HT1080 (cell line): Measurements from ENCODE around the gene ARGLU1. TPM values are rescaled to one million over a fixed set of nuclear protein-coding genes. Genes with fewer than 3 reads are reported as not detected.
A peak's percentile ranks its signal among the peaks of the same experiment; 100 is the strongest.

Experiments
- DNase-seq: peaks from one replicate; pipeline ENCODE4 v3.0.0-alpha.2; 2015; ENCODE audit warnings: low read depth
- total RNA-seq: library from RNA; depleted of rRNA; stranded (reverse); fragments of >200 nt; shearing (Covaris generic); gene quantifications from 2 replicates; pipeline ENCODE4 v1.2.3, GENCODE V29; 2014

The ARGLU1 gene
- total RNA-seq, 1 experiment from 2014 or later, result 35.7 TPM

DNA sequence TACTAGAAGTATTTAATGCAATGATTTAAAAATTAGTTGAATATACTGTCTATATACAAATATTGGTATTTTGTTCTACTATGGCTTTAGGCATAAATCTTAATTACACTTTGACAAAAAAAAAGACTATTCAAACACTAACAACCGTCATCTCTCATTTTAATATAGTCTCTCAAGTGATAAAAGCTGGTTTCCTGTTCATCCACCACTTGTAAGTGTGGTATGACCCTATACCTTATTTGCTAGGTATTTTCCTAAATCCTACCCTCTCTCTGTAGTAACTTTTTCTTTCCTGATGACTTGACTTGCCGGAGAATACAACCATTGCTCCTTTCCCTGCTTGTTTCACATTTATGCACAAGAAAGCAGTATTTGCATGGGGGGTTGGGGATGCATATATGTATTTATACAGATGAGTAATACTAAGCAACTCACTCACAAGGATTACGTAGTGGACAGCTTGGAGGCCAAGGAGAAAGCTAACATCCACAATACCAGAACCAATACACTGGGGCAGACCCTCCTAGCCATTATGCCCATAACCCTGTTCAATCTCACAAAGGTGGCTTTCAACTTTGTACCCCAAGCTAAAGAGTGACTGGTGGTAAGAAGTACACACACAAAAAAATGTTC is 19.8 kb downstream of the ARGLU1 start:
- DNase-seq, result no peak

DNA sequence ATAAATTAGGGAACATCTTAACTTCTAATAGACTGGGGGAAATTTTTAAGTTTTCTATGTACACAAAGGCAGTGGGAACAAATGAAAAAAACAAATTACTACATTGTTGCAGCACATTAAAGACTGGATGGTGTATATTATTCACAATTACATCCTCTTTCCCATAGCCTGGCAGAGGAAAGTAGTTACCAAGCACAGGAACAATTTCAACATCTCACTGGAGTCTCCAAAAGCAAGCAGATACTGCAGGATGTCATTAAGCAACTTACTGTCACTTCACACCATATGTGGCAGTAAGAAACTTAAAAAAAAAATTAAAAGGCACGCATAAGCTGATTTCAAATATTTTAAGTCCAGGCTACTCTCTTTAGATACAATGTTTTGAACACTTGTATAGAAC is 26.1 kb downstream of the ARGLU1 start:
- DNase-seq, result no peak

GRCh38 chr13:106540613-106541012 is 27.3 kb downstream of the ARGLU1 start:
- DNase-seq, result no peak

DNA sequence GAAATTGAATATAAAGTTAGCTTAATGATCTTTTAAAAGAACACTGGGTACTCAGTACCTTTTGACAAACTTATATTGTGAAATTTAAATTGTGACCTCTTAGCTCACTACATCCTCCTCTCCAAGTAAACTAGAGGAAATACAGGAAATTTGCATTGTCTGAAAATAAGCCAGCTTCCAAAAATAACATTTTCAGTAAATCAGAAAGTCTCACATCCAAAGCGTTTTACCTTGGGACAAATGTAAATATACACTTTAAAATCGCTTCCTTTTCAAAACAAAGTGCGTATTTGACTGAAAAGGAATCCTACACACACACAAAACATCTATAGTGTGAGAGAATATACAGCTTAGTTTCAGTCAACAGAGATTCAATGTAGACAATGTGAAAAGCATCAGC is 30.4 kb downstream of the ARGLU1 start:
- no peak for DNase-seq

GRCh38 chr13:106536244-106537034 is 31.5 kb downstream of the ARGLU1 start:
- peak; percentile 84 for DNase-seq

DNA sequence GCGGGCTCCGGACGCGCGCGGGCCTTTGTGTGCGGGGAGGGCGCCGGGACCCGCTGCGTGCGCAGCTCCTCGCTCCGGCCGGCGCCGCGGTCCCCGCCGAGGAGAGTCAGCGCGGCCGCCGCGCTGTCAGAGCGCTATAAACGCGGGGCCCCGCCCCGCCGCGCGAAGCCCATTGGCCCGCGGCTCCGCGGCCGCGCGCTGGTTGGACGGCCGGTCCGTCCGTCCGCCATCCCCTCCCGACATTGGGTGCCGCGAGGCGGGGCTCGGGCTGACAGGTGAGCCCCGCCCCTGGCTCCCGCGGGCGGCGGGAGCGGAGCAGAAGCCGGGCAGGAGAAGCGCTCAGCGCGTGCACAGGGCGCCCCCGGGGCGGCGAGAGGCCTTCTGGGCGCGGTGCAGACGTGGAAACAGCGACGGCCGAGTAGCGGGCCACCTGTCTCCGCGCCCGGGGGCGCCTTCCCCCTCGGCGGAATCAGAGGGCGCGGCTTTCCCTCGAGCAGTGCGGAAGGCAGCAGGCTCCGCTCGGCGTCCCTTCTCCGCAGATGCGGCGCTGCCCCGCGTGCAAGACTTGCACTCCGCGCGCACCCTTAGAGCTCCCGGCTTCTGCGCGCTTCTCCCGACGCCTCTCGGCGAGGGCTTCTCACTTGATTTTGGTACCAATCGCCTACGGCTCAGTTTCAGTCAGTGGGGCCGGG is 32.2 kb downstream of the ARGLU1 start, which contains the start of gene EFNB2:
EFNB2 (minus strand) TSS at position 111 of the 692 bp plus-strand sequence. CDS start 698 bp downstream, outside the sequence.
- DNase-seq, result peak; percentile 94

GRCh38 chr13:106534639-106535551 is 33.0 kb downstream of the ARGLU1 start:
- no peak for DNase-seq

DNA sequence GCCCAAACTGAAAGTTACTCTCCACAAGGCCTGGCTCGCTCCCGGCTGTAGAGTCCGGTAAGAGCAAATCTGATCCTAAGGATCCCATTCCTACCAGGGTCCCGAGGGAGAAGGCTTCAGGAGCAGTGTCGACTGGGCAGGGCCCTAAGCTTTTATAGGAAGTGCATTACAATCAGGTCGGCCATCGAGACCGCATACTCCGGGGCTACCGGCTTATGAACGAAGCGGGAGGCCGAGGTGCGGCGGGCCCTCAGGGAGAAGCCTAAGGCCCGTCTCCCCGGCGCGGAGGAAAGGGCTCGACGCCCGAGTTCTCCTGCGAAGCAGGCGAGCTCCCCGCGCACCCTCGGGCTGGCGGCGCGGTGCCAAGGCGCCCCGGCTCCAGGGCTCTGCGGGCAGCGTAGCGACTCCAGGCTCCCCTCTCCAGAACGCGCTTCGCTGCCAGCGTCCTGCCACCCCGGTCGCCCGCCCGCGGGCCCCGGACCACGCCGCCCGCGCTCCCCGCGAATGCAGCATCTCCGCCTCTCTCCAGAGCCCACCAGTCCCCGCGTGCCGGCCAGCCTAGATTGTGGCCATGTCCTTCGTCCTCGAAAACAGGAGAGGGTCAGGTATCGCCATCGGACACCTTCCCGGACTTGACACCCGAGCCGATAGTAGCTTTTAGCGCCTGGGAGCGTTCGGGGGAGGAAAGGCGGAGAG is 33.8 kb downstream of the ARGLU1 start:
- peak; percentile 47 for DNase-seq

GRCh38 chr13:106533101-106533942 is 34.6 kb downstream of the ARGLU1 start:
- no peak for DNase-seq

- DNase-seq, result no peak
Measured at GRCh38 chr13:106532111-106532929, 35.6 kb downstream of the ARGLU1 start.

GRCh38 chr13:106530980-106531481 is 36.9 kb downstream of the ARGLU1 start:
- DNase-seq, result no peak

GRCh38 chr13:106530171-106530851 is 37.6 kb downstream of the ARGLU1 start:
- no peak for DNase-seq

DNA sequence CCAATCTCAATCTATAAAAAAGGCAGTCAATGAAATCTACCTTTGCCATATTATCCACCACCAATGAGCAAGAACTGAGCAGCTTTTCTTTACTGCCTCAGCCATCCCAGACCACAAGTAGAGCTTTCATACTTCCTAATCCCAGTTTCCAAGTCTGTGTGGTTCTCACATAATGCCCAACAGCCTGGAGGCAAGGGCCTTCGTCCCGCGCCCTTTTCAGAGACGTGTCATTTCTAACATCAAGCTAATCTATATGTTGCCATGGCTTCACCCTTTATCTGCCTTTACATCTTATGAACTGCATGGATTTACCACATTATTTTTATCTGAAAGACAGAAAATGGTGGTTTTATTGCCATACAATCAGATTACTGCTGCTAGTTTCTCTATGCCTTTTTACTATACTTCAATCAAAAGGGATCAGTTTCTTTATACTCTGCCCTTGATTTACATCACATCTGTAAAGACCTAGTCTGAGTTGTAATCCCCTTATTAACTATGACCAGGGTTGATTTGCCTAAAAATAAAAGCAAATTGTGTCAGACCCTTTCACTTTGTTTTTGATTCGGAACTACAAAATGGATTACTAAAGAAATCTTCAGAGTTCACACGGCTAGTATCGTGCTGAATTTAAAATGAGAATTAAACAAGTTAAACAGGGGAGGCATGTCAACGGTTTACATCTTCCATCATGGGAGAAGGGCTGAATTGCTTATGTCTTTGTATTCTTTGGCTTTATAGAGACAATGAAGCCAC is 38.3 kb downstream of the ARGLU1 start:
- no peak for DNase-seq

- no peak for DNase-seq
Measured at GRCh38 chr13:106528718-106529414, 39.1 kb downstream of the ARGLU1 start.

DNA sequence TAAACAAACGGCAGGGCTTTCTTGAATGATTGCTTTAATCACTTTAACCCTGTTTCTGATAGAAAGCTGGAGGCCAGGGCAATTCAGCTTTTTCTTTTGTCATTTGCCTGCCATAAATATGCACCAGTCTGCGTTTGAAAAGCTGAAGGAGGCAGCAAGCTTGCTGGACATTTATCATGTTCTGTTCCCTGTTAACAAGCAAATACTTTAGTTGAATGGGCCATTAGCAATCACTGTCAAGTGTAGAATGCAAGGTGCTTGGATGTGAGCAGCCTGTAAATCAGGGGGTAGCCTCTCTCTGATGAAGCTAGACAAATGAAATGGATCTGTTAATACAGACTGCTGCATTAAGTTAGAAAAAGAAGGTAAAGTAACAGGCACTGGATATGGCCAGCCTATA is 40.1 kb downstream of the ARGLU1 start:
- DNase-seq, result no peak

DNA sequence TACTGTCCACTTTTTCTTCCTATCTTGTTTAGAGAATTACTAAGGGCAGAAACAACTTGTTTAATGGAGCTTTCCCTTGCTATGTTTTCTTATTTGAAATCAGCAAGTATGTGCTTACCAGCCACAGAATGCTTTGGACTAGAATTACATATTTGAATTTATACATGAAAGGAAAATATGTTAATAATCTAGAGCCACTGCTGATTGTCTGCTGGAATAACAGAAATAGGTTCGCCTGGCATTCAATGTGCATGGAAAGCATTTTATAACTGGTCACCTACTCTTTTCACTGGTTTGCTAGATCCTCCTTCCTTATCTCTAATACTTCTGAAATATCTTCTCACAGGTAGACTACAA is 40.5 kb downstream of the ARGLU1 start:
- DNase-seq, result no peak
